ENCODE results near the gene MAP4. TPM values are rescaled to one million over a fixed set of nuclear protein-coding genes. Genes with fewer than 3 reads are reported as not detected.

MAP4 gene
- total and polyA plus RNA-seq, 7 donors, result 85.5 to 1,424 (median 819) TPM

DNA sequence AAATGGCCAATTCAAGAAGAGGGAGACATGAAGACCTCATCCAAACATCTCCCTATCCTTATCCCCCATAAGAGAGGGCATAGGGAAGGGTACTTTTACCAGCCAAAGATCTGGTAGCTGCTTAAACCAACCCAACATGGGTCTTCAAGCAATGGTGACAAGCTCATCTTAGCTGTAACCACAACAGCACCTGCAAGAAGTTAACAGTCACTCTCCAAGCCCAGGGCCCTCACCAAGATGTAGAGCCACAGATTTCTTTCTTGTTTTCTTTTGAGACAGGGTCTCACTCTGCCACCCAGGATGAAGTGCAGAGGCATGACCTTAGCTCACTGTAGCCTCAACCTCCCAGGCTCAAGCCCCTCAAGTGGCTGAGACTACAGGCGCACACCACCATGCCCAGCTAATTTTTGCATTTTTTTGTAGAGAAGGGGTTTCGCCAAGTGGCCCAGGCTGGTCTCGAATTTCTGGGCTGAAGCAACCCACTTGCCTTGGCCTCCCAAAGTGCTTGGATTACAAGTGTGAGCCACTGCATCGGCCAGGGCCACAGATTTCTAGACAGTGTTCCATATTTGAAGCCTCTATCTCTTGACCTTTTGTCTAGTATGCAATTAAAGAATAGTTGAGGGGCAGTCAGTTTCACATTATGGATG, 156.1 kb downstream of the MAP4 start:
- no peaks in the 10 kb centered on the region for H3K27me3 ChIP-seq (ENCODE audit: insufficient read depth in 3 of 3, low read length in 2 of 3)
- peak in 1 of 2 donors; percentile 18 for DNase-seq
- H3K27ac ChIP-seq, result no peak overlapping the region
- no peak for TF ChIP-seq CTCF (IDR thresholded peaks at IDR 0.05)
- H3K4me1 ChIP-seq, result peaks cover 24% of the 10 kb centered on the region
- H3K4me3 ChIP-seq, result no peak overlapping the region
- no peak for ATAC-seq
- intact Hi-C loops (cut with DNase I), result no loop called here
- WGBS, 3 donors, result 77 to 94% (median 87%) methylated on average over 4 of the region's 4 CpGs
- H3K9me3 ChIP-seq, result no peaks in the 10 kb centered on the region
- H3K36me3 ChIP-seq (ENCODE audit: insufficient read depth in 1 of 2, low read depth in 1 of 2), result peaks cover 0 to 97% of the 10 kb centered on the region in 2 donors

- H3K4me3 ChIP-seq, result no peak overlapping the region
- H3K27me3 ChIP-seq (ENCODE audit: insufficient read depth in 3 of 3, low read length in 2 of 3), result no peaks in the 10 kb centered on the region
- H3K9me3 ChIP-seq, result no peaks in the 10 kb centered on the region
- peaks cover 3 to 98% of the 10 kb centered on the region in 2 donors for H3K36me3 ChIP-seq (ENCODE audit: insufficient read depth in 1 of 2, low read depth in 1 of 2)
- no peak for TF ChIP-seq CTCF (IDR thresholded peaks at IDR 0.05)
- peak overlapping the region; percentile 64 for H3K27ac ChIP-seq
- peaks cover 24% of the 10 kb centered on the region for H3K4me1 ChIP-seq
- intact Hi-C loops (cut with DNase I), result no loop called here
- WGBS, 3 donors, result 57 to 72% (median 65%) methylated on average over 2 of the region's 2 CpGs
- ATAC-seq (no peak), DNase-seq (no peak)
Observed at GRCh38 chr3:47857151-47857550, 159.1 kb downstream of the MAP4 start.

DNA sequence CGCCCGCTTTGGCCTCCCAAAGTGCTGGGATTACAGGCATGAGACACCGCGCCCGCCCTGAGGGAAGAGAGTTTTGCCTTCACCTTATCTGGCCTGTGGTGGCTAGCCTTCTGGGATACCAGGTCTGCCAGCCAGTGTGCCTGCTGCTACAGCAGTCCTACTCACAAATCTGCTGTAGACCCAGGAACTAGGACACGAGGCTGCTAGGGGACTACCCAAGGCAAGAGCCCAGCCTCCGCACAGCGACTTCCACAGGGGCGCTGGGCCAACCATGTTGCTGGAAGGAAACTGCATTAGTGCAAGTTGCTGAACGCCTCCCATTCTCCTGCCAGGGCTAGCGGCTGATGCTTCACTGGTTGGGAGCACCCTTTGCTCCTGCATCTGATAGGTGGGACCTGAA, 159.5 kb downstream of the MAP4 start:
- no peaks in the 10 kb centered on the region for H3K9me3 ChIP-seq
- intact Hi-C loops (cut with DNase I), result no loop called here
- H3K27ac ChIP-seq, result peak overlapping the region; percentile 64
- no peaks in the 10 kb centered on the region for H3K27me3 ChIP-seq (ENCODE audit: insufficient read depth in 3 of 3, low read length in 2 of 3)
- WGBS, 3 donors, result 31 to 64% (median 45%) methylated on average over 11 of the region's 11 CpGs
- peak; percentile 63 to 85 (median 75) for ATAC-seq
- no peak for TF ChIP-seq CTCF (IDR thresholded peaks at IDR 0.05)
- H3K4me3 ChIP-seq, result no peak overlapping the region
- H3K4me1 ChIP-seq, result peaks cover 24% of the 10 kb centered on the region
- peak; percentile 46 to 87 for DNase-seq
- peaks cover 3 to 98% of the 10 kb centered on the region in 2 donors for H3K36me3 ChIP-seq (ENCODE audit: insufficient read depth in 1 of 2, low read depth in 1 of 2)

DNA sequence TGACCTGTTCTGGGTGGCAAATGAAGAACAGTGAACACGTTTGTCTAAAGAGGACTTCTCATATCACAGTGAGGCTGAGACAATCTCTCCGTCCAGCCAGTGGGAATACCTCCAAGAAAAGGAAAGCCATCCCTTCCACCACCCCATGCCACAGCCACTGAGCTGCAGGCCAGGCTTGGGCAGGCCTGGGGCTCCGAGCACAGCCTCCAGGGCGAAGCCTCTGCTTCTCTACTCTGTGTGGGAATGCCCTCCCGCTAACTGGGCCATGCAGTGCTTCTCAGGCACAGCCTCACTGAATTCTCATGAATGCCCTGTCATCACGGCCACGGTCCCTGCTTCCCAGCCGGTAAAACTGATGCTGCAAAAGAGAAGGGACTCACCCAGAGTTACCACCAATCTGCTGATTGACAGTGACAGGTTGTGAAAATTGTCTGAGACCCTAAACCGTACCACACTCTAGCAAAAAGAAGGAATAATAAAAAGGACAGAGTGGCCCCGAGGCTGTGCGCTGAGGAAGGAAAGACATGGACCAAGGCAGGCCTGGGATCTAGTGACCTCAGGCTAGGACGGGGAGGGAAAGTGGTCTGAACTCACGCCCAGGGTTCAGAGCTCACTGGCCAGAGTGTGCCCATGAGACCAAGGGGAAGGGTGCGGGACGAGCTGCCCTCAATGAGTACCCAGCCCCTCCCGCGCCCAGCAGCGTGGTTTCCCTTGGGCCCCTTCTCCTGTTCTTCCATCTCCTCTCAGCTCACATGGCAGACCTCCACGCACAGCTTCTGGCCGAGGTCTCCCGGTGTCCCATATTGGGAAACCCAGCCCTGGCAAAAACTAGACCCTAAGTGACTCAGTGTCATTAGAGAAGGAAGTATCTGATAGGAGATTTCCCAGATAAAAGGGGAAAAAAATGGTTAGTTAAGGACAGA, 160.5 kb downstream of the MAP4 start:
- Histone ChIP-seq H3K27me3 (ENCODE audit: insufficient read depth in 3 of 3, low read length in 2 of 3) (no peaks in the 10 kb centered on the region), H3K36me3 (ENCODE audit: insufficient read depth in 1 of 2, low read depth in 1 of 2) (peaks cover 3 to 98% of the 10 kb centered on the region in 2 donors), H3K9me3 (no peaks in the 10 kb centered on the region), H3K4me1 (peaks cover 24% of the 10 kb centered on the region), H3K27ac (peak overlapping the region; percentile 64), H3K4me3 (no peak overlapping the region)
- intact Hi-C loops (cut with DNase I), result no loop called here
- TF ChIP-seq CTCF (IDR thresholded peaks at IDR 0.05), result no peak
- peak; percentile 61 to 84 for DNase-seq
- ATAC-seq, result peak; percentile 51 to 66 (median 56)
- 34 to 71% (median 35%) methylated on average over 21 of the region's 21 CpGs for whole genome bisulfite sequencing, 3 donors
